ENCODE results near the gene PNPLA7.
"Not testable (repeated sequence)": the region's sequence is repeated elsewhere in the genome, so short reads cannot be mapped to it uniquely, and the experiment has no call there.

PNPLA7 gene

DNA sequence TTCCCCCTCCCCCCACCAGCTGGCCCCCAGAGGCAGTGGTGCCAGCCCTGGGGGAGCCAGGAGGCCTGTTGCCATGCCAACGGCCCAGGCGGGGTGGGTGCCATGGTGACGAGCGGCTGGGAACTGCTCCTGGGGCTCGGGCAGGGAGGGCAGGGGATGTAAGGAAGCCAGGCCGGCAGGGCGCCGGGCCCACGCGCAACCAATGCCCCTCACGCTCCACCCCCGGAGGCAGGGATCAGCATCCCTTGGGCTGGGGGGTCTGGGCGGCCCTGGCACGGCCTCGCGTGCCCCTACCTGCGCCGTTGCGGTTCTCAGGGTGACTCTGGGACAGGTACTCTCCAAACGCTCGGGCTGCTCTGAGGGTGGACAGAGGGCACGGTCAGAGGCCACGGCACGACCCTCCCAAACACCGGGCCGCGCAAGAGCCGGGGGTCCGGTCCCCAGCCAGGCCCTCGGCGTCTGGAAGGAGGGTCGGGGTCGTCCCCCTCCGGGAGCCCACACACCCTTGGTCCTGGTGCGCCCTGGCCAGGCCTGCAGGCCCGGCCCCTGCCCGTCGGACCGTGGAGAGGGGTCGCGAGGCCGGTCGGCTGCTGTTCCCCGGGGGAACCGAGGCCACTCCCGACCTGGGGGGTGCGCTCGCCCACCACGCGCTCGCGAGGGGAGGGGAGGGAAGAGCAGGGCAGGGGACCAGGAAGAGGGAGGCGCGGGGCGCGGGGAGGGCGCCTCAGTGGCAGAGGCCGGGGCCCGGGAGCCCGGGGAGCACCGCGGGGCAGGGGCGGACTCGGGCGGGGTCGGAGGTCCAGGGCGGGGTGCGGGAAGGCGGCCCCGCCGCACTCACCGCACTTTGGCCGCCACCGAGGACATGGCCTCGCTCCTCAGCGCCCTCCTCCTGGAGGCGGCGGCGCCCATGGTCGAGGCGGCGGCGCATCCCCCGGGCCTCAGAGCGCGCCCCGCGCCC is 91.7 kb downstream of the PNPLA7 start:
- peak; percentile 92 for DNase-seq

GRCh38 chr9:137457406-137458193 is 92.6 kb downstream of the PNPLA7 start:
- DNase-seq = no peak

DNA sequence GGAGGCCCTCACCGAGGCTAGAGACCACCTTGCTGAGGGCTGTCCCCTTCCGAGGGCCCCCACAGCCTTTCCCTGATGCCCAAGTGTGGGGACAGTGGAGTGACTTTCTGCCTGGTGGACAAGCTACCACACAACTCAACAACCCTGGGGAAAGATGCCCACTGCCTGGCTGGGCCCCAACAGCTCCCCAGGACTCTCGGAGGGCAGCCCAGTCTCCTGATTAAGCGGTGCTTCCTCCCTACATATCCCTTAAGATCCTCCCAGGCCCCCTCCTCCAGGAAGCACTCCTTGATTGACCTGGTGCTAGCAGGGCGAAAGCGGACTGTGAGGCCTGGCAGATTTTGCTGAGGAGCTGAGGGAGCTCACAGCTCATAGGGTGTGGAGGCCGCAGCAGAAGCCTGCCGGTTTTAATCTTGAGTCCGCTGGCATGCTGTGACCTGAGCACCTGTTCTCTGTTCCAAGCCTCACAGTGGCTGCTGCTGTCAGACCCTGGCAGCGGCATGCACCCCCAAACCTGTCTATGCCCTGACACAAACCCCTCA is 93.3 kb downstream of the PNPLA7 start:
- no peak for DNase-seq

DNA sequence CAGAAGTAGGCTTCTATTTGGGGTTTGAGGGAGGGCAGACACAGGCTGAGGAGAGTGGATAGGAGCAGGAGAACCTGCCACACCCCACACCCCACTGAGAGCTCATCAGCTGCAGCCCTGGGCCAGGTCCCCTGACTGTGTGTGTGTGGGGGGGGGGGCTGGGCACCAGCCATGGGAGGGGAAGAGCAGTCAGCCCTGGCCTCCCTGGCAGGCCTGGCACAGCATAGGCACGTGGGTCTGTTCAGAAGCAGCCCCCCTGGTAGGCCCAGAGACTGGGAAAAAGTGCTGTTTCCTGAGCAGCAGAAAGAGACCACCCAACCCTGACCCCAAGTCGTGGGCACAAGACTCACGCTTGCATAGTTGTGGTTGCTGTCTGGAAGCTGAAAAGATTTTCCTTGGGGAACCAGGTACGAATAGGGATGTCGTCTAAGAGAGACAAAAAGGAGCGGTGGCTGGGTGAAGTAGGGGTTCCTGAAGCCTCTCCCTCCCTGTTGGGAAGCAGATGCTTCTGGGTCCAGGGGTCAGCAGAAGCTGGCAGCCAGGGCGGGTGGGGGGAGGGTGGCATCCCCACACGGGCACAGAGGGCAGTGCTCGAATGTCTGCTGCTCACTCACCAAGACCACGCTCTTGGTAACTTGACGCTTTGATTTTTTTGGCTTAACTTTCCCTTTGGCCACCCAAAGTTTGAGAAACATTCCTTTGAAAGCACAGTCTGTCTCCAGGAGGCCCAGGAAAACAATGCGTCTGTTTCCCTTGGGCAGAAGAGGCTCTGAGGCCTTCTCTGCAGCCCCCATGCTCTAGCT is 93.9 kb downstream of the PNPLA7 start:
- no peak for DNase-seq

DNA sequence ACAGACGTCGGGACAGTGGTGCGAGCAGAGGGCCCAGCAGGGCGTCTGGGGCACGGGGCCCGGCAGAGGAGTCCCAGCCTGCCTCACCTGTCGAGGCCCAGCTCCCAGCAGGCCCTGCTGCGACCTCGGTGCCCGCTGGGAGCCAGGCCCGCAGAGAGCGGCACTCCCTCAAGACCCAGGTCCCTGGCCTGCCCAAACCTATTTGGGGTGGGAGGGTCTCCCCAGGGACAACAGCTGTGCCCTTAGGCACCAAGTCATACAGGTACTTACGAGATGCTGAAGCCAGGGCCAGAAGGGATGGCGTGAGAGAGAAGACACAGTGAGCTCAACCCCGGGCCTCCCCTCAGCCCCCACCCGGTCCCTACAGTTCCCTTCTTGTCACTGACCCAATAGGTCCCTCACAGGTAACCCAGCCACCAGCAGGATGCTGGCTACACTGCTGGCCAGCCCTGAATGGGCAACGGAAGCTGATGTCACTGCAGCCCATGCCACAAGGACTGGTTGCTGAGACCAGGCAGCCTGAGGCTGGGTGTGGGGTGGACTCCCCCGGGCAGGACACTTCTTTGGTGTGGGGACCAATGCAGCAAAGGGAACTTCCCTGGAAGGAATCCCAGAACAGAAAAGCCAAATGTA is 94.7 kb downstream of the PNPLA7 start:
- no peak for DNase-seq

- DNase-seq = no peak
These were observed 95.4 kb downstream of the PNPLA7 start for GRCh38 chr9:137454597-137455358.

- DNase-seq = no peak
These were observed 96.0 kb downstream of the PNPLA7 start for GRCh38 chr9:137454145-137454596.

DNA sequence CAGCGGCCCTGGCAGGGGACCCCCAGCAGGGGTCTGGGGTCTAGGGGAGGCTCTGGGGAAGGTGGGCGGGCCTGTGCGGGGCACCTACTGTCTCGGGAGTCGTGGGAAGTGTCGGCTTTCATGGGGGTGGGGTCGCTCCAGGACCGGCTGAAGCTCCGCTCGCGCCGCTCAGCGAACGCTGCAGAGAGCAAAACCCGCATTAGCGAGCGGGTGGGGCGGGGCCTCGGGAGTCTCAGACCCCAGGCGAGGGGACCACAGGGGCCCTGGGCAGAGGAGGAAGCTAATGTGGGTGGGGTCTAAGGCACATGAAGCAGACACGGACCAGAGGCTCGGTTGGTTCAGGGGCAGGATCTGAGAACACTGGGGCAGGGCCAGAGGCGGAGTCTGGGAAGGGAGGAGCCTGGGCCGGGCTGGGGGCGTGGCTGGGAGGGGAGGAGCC is 96.5 kb downstream of the PNPLA7 start:
- DNase-seq = no peak

GRCh38 chr9:137452761-137453642 is 97.2 kb downstream of the PNPLA7 start:
- DNase-seq = no peak

GRCh38 chr9:137452006-137452760 is 98.0 kb downstream of the PNPLA7 start:
- DNase-seq = no peak

DNA sequence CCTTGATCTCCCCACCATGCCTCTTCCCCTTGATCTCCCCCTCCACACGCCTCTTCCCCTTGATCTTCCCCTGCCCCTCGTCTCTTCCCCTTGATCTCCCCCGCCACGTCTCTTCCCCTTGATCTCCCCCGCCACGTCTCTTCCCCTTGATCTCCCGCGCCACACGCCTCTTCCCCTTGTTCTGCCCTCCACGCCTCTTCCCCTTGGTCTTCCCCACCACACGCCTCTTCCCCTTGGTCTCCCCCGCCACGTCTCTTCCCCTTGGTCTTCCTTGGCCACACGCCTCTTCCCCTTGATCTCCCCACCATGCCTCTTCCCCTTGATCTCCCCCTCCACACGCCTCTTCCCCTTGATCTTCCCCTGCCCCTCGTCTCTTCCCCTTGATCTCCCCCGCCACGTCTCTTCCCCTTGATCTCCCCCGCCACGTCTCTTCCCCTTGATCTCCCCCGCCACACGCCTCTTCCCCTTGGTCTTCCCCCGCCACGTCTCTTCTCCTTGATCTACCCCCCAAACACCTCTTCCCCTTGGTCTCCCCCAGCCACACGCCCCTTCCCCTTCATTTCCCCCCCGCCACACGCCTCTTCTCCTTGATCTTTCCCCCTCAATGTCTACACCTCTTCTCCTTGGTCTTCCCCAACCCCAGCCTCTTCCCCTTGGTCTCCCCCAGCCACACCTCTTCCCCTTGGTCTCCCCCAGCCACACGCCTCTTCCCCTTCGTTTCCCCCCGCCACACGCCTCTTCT is 98.8 kb downstream of the PNPLA7 start:
- DNase-seq = not testable (repeated sequence)

- DNase-seq = not testable (repeated sequence)
These were observed 99.5 kb downstream of the PNPLA7 start for GRCh38 chr9:137450539-137451222.

- no peak for DNase-seq
These were observed 100.2 kb downstream of the PNPLA7 start for GRCh38 chr9:137449931-137450538.

DNA sequence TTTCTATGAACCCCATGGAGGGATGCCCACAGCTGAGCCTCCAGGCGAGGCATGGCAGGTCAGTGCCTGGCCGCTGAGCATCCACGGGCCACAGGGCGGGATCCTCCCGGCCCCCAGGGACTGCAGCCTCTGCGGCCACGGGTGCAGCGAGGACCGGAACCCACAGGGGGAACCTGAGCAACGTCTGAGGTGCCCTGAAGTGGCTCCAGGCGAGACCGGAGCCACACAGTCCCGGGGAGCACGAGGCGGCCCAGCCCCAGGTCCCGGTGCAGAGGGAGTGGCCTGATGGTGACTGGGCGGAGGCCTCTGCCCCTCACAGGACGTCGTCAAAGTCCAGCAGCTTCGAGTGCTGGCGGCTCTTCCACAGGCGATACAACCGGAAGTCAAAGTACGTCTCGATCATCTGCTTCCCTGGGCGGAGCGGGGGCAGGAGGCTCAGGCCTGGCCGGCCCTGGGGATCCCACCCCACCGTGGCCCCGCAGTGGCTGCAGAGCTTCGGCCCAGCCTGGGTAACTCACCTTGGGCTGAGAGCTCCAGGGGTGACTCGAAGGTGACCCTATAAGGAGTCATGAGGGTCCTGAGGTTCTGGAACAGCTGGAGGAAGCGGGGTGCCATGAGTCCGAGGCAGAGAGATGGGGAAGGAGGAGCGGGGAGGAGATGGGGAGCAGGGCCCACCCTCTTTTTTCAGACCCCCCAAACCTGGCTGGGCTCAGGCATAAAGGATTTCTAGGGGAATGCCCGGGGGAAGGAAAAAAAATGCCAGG is 100.9 kb downstream of the PNPLA7 start:
- DNase-seq = no peak

DNA sequence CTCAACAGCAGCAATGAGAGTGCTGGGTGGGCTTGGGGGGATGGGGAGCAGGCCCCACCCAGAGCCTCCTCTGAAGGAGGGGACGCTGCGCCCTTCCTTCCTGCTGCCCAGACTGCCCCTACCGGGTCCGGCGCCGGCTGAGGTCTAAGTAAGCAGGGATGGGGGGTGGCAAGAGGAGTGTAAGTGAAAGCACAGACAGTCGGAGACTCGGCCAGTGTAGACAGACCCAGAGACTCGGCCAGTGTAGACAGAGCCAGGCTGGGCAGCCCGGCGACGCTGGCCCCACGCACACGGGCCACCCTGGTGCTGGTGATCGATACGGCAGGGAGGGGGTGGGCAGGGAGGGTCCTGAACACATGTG is 101.6 kb downstream of the PNPLA7 start:
- DNase-seq = no peak

DNA sequence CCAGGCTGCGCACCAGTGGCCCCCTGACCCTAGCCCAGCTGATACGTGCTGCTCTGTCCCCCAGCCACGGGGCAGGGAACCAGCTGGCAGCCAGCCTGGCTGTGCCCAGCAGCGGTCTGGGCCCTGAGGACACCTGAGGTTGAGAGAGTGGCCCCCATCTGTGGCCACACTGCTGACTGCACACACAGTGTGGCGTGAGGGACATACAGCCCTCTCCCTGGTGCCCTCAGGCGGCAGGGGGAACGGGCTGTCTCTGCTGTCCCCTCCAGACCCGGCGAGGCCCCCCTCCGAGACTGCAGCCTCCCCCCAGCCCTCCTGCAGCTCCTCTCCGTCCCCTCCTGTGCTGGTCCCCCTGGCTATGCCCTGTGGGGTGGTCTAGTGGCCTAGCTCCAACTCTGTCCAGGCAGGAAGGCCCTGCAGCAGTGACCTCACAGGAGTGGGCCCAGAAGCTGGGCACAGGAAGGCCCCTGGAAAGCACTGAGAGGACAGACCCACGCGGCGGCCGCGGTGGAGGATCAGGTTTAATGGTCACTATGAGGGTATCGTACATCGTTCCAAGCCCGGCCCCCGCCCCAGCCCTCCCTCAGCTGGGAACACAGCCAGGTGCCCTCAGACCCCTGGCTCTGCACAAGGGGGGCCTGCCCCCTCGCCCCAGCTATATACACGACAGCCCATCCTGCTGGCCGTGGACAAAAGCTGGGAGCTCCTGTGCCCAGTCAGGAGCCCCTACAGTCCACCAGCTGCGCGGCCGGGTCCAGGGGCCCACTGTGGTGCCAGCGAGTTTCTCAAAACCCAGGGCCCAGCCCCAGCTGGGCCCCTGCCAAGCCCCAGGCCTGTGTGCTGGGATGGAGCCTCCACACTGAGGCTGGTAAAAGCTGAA is 102.2 kb downstream of the PNPLA7 start:
- no peak for DNase-seq

Data from NCI-H2171 (cell line).